HG03175 (cell line): ENCODE measurements around the gene SP6.
A peak's percentile ranks its signal among the peaks of the same experiment; 100 is the strongest.

Experiments used
- ATAC-seq: cut with Tn5 transposase; IDR thresholded peaks from one replicate; pipeline ENCODE4 v1.9.1; 2021; ENCODE audit warnings: mild to moderate bottlenecking, moderate library complexity; ENCODE audit not compliant: unreplicated experiment

SP6 gene

DNA sequence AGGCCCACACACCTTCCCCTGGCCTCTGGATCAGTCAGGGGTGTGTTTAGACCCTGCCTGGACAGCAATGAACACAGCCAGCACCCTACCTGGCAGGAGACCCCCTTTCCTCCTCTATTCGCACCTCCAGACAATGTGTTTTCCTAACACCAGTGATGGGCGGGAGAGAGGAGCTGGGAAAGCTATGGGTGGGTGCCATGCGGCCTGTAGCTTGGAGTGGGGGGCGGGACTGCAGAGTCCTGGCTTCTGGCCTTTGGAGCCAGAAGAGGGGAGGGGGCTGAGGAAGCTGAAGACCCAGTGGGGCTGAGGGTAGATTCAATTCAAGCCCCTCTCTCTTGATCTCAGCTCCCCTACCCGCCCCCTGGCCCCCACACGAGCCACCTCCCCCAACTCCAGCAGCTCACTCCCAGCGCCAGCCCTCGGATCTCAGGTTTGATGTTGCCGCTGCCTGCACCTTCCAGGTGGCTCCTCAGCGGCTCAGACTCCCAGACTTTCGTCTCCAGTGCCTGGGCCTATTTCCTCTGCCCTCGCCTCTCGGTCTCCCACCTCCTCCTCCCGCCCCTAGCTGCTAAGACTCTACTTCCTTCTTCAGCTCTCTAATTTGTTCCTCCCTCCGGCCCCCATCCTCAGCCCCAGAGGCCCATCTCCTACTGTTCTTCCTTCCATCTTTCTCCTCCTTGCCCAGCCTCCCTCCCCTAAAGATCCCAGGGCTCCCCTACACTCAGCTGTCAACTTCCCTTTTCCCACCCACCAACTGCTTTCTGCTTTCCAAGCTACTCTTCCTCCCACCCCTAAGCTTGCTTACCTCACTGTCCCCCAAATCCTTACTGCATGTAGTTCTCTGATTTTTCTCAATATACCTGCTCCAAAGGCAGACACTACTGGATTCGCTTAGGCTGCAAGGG, 6.8 kb upstream of the SP6 start:
- ATAC-seq = no peak

DNA sequence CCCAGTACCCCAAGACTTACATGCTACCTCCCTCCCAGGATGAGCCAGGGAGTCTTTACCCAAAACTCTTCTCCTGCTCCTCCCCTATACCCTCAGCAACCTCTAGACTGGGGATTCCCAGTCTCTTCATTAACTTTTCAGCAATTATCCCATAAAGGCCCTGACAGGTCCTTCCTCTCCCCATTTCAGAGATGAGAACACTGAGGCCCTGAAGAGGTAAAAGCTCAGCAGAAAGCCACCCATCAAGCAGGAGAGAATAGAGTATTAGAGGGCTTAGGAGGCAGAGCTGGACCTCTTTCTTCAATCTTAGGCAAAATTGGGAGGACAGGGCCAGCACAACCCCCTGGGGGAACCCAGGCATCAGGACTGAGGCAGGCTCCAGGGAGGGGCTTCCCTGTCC, 5.9 kb upstream of the SP6 start:
- ATAC-seq = no peak

DNA sequence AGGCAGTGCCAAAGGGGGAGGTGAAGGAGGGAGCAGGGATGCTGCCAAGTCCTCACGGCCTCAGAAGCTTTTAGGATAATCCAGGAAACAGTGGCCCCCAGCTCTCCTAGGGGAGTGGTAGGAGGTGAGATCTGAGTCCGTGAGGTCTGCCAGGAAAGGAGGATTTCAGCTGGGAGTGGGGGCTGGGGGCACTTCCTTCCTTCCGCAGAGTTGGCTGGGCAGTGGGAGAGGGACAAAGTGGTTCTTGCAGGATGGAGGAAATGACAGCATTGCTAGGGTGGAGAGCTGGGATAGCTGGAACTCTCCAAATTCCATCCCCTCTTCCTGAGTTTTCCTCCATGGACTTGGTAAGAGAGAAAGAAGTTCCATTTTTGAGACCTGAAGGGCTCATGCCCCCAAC, 4.8 kb upstream of the SP6 start:
- ATAC-seq = no peak

DNA sequence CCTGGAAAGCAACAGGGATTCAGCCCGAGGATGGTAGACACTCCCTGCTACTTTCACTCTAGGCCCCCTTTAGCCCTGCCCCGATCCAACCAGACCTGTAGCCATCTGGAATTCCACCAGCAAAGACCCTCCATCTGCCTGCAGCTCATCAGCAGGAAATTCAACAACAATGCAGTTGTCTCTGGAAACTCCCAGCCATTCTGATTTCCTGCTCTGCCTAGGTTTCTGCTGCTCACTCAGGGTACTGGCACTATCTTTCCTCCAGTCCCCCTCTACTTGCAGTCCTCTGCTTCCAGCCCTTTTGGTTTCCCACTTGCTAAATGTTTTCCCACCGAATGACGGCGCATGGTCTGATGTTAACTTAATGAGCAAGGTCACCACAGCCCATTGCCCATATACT, 2.7 kb upstream of the SP6 start:
- ATAC-seq = no peak

DNA sequence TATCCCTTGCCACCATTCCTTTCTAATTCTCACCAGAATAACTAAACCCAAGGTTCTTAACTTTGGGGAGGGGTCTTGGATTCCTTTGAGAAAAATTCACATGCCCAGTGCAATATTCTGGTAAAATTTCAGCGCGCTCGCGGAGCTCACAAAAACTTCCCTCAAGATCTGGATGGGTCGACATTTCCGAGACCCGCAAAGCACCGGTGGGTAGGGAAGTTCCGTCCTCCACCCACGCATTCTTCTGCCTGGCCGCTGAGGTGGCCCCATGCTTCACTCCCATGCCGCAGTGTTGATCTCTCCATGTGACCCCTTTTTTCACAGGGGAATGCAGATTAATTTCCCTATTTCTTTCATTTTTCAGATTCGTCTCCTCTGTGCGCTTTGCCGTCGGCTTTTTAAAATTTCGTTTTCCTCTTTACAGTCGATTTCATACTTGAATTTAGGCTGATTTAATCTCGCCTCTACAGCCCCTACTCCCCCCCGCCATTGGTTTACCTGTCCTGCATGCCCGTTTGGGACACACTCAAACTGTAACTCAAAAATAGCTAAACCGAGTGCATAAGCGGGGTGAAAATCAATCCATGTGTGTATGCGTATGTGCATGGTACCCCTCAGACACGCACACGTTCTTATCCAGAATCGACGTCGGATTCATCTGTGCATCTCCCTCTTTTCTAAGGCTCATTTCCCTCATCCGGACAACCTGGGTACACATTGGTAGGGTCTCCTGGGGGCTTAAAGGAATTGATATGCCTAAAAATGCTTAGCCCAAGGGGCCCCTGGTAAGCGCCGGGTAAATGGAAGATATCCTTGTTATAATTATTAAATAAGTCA, 1.4 kb upstream of the SP6 start:
- no peak for ATAC-seq

DNA sequence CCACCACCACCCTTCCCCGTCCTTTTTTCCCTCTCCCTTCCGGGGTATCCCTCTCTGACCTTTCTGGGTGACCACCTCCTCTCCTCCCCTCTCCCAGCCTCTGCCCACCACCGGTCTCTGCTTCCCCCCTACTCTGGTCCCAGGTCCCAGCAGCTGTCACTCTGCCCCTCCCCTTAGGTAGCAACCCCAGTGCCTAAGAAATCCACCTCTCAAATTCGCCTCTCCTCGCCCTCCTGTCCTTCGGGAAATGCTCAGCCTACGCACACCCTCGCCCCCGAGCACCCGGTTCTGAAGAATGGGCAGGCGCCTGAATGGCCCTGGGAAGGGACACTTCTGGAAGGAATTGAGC, 775 bp upstream of the SP6 start:
- no peak for ATAC-seq

DNA sequence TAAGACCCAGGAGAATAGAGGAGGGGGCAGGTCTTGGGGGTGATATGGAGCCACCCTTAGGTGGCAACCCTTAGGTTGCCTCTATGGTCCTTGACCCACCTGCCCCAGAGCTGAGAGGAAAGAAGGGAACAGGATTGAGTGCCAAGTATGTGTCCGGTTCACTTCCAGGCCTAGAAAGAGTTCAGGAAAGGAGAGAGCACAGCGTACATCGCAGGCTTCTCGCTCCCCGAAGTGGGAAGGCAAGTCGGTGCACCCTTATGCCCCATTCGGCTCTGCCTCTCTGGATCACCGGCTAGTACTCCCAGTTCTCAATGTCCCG, 631 bp downstream of the SP6 start:
- no peak for ATAC-seq

DNA sequence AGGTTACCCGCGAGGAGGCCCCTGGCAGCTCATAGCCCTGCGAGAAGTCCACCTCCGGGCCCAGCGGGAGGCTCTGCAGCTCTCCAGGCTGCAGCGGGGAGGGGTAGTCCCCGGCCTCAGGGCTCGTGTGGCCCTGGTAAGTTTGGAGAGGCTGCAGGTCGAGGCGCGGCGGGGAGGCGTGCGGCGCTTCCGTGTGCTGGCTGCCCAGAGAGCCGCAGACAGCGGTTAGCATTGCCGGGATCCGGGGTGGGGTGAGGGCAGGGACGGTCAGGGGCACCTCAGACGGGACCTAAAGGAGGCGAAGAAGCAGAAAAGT, 2.8 kb downstream of the SP6 start:
- ATAC-seq = no peak

DNA sequence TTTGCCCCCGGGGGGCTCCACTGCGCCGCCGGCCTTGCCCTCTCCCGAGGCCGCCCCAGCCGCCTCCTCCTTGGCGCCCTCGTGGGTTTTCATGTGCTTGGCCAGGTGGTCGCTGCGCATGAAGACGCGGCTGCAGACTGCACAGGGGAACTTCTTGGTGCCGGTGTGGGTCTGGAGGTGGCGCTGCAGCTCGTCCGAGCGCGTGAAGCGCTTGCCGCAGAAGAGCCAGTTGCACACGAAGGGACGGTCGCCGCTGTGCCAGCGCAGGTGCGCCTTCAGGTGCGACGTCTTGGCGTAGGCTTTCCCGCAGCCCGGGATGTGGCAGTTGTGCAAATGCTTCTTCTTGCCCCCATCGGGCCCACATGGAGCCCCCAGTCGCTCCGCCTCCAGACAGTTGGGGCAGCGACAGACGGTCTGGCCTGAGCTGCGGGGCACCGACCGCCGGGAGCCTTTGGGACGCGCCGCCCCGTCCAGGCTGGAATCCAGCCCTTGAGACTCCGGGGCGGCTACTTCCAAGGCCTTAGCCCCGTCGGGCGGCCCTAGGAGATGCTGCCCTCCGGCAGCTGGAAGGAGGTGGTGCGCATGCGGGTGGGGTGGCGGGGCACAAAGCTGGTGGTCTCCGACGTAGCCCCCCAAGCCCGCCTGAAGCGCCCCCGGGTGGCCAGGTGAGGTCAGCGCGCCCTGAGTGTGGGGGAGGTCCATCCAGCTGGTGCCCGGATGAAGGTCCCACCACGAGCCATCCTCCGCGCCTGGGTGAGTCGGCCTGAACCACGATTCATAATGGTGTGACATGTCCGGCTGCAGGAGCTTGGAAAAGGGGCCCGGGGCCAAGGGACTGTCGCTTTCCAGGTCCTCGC, 3.4 kb downstream of the SP6 start:
- ATAC-seq = no peak

DNA sequence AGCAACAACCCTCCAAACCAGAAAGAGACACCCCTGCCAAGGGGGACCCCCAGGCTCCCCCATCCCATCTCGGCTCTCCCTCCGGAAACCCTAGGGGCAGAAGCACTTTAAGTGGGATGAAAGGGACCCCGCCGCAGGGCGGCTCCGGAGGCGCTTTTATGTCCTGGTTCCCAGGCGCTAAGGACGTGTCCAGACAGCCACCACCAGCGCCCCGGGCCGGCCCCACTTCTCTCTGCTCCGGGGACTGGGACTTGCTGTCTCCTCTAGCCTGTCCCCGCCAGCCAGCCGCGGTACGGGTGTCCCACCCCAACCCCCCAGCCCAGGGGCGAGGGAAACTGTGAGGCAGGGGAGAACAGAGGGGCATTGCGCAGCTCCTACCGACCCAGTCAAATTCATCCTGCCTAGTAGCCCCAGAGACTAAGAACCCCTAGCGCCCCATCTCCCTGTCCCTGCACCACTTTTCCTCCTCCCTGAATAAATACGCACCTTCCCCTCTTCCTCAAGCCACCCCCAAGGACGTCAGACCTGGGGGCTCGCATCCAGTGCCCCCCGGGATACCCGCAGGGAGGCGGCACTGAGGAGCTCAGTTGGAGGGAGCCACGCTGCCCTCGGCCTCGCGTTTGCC, 4.1 kb downstream of the SP6 start:
- ATAC-seq = no peak

DNA sequence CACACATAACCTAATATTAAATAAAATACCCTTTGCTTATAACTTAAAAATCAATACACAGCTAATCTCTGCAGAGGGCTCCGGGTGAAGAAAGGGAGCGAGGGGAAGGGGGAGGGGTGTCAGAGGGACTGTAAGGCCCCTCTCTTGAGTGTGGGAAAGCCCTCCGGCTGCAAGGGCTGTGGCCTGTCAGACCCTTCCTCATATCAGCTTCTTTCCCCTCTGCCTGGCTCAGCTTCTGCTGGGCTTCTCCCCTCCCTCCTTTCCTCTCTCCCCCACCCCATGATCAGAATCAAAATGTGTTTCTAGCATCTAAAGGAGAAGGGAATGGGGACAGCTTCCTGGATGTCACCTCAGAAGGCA, 5.3 kb downstream of the SP6 start:
- no peak for ATAC-seq

DNA sequence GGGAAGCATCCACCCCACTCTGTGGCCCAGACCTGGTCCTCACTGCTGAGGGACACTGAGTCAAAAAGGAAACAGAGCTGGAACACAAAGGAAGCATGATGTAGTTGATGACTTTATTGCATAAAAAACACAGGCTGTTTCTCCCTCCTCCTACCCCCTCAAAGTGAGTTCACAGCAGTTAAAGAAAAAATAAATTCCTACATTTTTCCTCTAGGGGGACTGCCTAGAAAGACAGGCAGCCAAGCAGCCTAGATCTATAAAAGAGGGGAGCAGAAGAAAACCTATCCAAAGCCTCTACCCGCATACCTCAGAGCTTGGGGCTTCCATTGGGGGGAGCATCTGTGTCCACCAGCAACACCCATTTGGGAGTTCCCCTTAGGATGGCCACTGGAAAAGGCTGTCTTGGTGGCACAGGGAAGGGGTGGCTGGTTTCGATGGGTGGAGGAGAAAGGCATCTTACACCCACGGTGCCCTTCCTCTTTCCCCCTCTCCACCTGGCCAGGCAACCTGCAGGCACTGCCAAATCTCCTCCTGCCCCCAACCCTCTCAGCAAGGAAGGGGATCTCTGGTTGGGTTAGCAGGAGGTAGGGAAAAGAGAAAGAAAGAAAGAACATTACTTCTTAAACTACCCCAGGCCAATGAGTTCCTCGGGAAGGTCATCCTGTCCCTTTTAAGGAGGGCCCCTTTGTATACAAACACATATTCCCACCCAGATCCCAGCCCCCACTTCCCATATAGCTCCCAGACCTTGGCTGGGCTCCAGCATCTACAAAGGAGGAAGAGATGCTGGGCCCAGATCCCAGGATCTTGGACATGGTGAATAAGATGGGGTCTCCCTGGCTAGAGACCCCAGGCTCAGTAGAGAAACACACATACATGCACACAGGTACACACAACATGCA, 5.9 kb downstream of the SP6 start:
- ATAC-seq = no peak

DNA sequence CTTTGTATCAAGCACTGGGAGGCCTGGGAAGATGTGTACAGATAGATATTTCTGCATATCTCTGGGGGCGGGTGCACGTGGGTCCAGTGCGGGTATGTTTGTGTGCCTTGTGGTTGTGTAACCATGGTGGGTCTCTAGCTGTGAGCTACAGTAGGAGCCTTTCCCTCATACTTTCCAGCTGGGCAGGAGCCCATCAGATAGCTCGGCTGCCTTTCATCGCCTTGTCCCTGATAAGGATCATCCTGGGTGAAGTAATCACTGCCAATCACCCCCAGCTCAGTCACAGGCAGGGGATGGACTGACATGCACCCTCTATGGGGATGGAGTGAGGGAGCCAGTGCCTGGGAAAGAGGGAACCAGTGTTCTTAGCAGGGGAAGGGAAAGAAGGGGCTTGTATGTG, 6.7 kb downstream of the SP6 start:
- no peak for ATAC-seq

DNA sequence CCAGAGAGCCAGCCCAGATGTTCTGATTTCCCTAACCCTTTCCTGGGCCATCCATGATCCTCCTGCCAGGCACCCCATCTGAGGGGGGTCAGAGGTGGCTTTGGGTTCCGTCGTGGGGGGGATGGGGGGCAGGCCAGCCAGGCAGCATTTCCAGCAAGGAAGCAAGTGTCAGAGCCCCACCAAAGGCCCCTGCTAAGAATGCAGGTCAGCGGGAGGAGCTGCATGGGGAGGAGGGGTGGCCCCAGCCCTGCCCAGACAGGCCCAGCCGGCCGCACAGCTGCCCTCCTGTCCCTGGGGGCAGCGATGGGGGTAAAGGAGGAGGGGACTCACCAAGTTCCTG, 7.6 kb downstream of the SP6 start:
- no peak for ATAC-seq

DNA sequence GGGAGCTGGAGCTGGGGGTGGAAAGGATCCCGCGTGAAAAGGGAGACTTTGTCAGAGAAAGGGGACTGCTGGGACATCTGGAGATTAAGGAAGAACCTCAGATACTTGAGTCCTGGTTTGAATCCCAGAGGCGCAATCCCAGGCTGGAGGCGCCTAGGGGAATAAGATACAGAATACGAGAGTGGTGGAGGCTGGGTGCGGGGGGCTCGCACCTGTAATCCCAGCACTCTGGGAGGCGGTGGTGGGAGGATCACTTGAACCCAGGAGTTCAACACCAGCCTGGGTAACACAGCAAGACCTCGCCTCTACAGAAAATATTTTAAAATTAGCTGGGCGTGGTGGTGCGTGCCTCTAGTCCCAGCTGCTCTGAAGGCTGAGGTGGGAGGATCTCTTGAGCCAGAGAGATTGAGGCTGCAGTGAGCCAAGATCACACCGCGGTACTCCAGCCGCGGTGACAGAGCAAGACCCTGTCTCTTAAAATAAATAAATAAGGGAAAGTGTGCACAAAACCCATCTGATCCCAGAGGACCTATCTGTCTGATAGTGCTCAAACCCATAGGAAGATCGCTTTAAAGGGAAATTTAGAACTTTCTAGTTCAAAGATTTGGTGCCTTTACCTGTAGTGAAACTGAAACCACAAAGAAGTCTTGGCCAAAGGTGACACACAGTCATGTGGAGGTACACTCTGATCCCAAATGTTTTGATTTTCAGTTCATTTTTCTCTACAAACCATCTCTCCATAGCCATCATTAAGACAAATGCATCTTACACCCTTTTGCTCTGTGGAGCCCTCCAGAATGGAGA, 9.3 kb downstream of the SP6 start:
- no peak for ATAC-seq

DNA sequence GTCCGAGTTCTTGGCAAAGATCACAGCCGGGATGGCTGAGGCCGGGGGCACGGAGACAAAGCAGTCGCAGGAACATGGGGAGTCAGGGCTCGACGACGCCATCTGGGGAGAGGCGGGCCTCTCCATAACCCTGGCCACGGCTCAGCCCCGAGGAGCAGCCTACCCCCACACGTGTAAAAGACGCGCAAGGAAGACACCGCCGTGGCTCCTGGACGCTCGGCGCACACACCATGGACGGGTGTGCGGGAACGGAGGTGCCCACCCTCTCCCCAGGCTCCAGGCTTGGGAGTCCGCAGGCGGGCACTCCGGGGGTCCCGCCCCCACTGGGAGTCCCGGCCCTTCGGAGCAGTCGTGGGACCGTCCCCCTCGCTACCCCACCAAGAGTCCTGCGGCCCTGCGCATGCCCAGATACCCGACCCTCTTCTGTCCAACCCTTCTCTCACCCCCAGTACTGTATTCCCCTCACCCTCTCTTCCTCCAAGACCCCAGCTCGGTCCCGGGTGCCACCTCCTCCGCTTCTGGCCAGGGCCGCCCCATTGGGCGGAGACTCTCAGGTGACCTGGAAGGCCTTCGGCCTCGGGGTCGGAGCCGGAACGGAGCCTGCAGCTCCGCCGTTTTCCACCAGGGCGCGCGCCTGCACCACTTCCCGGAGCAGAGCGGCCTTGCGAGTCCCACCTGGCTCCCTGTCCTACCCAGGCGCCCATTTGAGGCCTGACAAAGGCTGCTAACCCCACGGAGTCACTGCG, 10.0 kb downstream of the SP6 start, which contains the start of gene SCRN2:
SCRN2 (minus strand) TSS at position 532 of the 746 bp plus-strand sequence; CDS start at position 102, 430 bp downstream.
- ATAC-seq = peak; percentile 84

DNA sequence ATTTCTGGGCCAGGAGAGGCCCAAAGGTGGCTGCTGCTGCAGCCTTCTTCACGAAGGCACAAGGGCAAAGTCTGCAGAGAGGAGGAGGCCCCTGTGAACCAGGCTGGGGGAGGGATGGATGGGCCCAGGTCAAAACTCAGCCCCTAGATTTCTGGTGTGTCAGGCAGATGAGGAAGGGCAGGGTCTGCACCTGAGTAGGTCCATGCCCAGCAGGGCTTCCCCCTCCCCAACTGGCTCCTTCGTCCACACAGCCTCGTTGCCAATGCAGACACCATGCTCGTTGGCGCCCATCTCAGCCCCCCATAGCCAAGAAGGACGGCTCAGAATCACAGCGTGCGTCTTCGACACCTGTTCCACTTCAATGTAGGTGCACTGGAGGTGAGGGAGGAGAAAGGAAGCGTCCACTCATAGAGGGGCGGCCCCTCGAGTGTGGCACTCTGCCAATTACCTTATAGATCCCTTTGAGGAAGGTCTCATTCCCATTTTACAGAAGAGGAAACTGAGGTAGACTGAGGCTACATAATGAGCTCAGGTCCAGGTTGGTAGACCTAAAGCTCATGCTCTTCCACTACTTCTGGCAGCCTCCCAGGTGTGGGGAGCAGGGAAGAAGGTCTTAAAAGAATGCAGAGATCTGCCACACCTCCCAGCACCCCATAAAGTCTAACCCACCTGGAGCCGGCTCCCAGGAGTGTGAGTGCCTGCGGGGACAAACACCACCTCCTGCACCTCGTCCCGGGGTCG, 10.8 kb downstream of the SP6 start:
- ATAC-seq = no peak

DNA sequence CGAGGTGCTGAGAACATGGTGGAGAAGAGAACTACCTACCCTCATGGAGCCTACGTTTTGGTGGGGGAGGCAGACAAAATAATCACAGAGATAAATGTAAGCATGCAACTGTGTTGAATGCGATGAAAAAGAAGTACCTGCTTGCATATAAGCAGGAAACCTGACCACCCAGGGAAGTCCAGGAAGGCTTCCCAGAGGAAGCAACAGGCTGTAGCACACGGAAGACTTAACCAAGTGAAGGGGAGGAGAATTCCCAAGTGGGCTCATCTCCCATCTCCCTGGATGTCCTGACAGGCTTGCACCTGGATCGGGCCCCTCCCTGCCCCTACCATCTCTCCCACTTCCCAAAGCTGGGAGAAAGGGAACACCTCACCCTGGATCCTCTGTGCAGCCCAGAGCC, 11.9 kb downstream of the SP6 start:
- no peak for ATAC-seq
